KMS-11 (cell line): ENCODE measurements around the gene GNB5.
"Not testable (repeated sequence)": the region's sequence is repeated elsewhere in the genome, so short reads cannot be mapped to it uniquely, and the experiment has no call there.

Source experiments
- H2AFZ ChIP-seq: fragments of 200-600 bp; sonication (generic); 2 replicates; pipeline ENCODE4 v1.6.1; 2016; ENCODE audit warnings: antibody characterized with exemption, mixed run types, low read depth
- H3K27ac ChIP-seq: fragments of 200-600 bp; sonication (generic); 2 replicates; pipeline ENCODE4 v1.6.1; 2016; ENCODE audit warnings: mild to moderate bottlenecking, mixed run types
- H3K27me3 ChIP-seq: fragments of 200-600 bp; sonication (generic); 2 replicates; pipeline ENCODE4 v1.6.1; 2017; ENCODE audit warnings: mild to moderate bottlenecking, low read depth, mixed run types, moderate library complexity; ENCODE audit not compliant: insufficient read depth
- H3K36me3 ChIP-seq: fragments of 200-600 bp; sonication (generic); 2 replicates; pipeline ENCODE4 v1.6.1; 2017; ENCODE audit warnings: mild to moderate bottlenecking, mixed run types; ENCODE audit not compliant: insufficient read depth
- H3K4me1 ChIP-seq: fragments of 200-600 bp; sonication (generic); 2 replicates; pipeline ENCODE4 v1.6.1; 2016; ENCODE audit warnings: mild to moderate bottlenecking, low read depth, mixed run types; ENCODE audit not compliant: poor library complexity, severe bottlenecking
- H3K4me2 ChIP-seq: fragments of 200-600 bp; sonication (generic); 2 replicates; pipeline ENCODE4 v1.7.0; 2016; ENCODE audit warnings: mild to moderate bottlenecking, mixed run types
- H3K4me3 ChIP-seq: fragments of 200-600 bp; sonication (generic); IDR thresholded peaks from 2 replicates; pipeline ENCODE4 v1.6.1; 2017; ENCODE audit warnings: low read depth, low read length, mixed read lengths; ENCODE audit not compliant: insufficient read depth
- H3K79me2 ChIP-seq: fragments of 200-600 bp; sonication (generic); 2 replicates; pipeline ENCODE4 v1.6.1; 2016; ENCODE audit warnings: low read depth, mixed run types; ENCODE audit not compliant: insufficient read depth
- H3K9ac ChIP-seq: fragments of 200-600 bp; sonication (generic); 2 replicates; pipeline ENCODE4 v1.6.1; 2016; ENCODE audit warnings: mild to moderate bottlenecking, mixed run types
- H4K20me1 ChIP-seq: fragments of 200-600 bp; sonication (generic); 2 replicates; pipeline ENCODE4 v1.6.1; 2016; ENCODE audit warnings: mild to moderate bottlenecking, mixed run types; ENCODE audit not compliant: insufficient read depth
- TF ChIP-seq, protein P1 (sequence below): fragments of 200-600 bp; sonication (generic); conservative IDR thresholded peaks from 2 replicates; pipeline ENCODE4 v1.6.1; 2017; ENCODE audit warnings: low read depth, mild to moderate bottlenecking, antibody characterized with exemption, low read length, moderate library complexity, mixed read lengths

Gene GNB5

DNA sequence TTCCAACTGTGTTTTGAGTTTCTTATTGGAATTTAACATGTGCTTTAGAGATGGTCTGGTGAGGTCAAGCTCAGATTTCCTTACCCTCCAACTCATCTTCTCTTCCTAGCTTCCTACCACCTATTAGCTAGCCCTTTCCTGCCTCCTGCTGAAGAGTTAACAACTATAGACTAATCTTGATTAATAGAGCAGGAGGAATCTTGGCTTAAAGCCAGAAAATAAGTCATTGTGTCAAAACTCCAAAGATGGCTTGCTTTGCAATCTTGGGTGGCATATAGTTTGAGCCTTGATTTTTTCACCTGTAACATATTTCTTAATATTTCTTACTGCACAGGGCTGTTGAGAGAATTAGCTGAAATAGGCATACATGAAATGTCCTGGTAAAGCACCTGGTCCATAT lies 105.9 kb downstream of the GNB5 start:
- TF ChIP-seq, protein P1, sequence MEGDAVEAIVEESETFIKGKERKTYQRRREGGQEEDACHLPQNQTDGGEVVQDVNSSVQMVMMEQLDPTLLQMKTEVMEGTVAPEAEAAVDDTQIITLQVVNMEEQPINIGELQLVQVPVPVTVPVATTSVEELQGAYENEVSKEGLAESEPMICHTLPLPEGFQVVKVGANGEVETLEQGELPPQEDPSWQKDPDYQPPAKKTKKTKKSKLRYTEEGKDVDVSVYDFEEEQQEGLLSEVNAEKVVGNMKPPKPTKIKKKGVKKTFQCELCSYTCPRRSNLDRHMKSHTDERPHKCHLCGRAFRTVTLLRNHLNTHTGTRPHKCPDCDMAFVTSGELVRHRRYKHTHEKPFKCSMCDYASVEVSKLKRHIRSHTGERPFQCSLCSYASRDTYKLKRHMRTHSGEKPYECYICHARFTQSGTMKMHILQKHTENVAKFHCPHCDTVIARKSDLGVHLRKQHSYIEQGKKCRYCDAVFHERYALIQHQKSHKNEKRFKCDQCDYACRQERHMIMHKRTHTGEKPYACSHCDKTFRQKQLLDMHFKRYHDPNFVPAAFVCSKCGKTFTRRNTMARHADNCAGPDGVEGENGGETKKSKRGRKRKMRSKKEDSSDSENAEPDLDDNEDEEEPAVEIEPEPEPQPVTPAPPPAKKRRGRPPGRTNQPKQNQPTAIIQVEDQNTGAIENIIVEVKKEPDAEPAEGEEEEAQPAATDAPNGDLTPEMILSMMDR: no peak

DNA sequence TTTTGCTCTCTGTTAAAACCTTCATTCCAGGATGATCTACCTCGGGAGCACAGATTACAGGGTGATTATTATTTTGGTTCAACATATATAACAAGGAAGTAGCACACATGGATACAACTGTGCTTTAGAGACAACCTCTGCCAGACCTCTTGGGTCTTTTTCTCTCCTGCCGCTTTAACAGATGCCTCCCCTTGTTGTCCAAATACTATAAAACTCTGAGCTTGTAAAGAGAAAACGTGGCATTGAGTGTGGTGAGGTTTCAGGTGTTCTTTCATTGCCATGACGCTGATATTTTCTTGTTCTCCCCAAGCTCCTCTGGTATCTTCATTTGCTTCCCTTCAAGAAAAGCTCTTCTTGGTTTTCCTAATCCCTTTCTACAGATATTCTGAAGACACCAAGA lies 107.6 kb downstream of the GNB5 start:
- Histone ChIP-seq H3K9ac (peak overlapping the region; percentile 3; the same call in 1 of the 2 replicates), H3K27me3 (no peaks in the 10 kb centered on the region), H3K4me2 (peak overlapping the region; percentile 74), H4K20me1 (no peaks in the 10 kb centered on the region), H3K4me1 (peaks cover 57% of the 10 kb centered on the region), H2AFZ (peak overlapping the region; percentile 61), H3K27ac (peak overlapping the region; percentile 87), H3K79me2 (no peaks in the 10 kb centered on the region), H3K4me3 (no peak overlapping the region), H3K36me3 (no peaks in the 10 kb centered on the region)
- TF ChIP-seq, protein P1: no peak

More for the DNA sequence above, 105.9 kb downstream of the GNB5 start:
- H3K79me2 ChIP-seq: no peaks in the 10 kb centered on the region
- no peak overlapping the region for H2AFZ ChIP-seq
- no peak overlapping the region for H3K9ac ChIP-seq
- no peaks in the 10 kb centered on the region for H3K36me3 ChIP-seq
- no peaks in the 10 kb centered on the region for H4K20me1 ChIP-seq
- no peaks in the 10 kb centered on the region for H3K27me3 ChIP-seq
- no peak overlapping the region for H3K27ac ChIP-seq
- H3K4me2 ChIP-seq: no peak overlapping the region
- H3K4me1 ChIP-seq: peaks cover 43% of the 10 kb centered on the region
- no peak overlapping the region for H3K4me3 ChIP-seq

DNA sequence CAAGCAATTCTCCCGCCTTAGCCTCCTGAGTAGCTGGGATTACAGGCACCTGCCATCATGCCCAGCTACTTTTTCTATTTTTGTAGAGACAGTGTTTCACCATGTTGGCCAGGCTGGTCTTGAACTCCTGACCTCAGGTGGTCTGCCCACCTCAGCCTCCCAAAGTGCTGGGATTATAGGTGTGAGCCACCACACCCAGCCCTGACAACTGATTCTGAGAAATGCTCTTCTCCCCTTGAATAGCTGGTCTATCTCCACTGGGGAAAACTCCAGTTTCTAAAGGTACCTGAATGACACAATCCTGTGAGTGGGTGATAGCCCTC lies 108.2 kb downstream of the GNB5 start:
- not testable (repeated sequence) for H3K36me3 ChIP-seq, H4K20me1 ChIP-seq, H3K79me2 ChIP-seq, H3K4me3 ChIP-seq, H3K27me3 ChIP-seq
- H3K27ac ChIP-seq: peak overlapping the region; percentile 87
- peaks cover 57% of the 10 kb centered on the region for H3K4me1 ChIP-seq
- H3K9ac ChIP-seq: peak overlapping the region; percentile 3; the same call in 1 of the 2 replicates
- peak overlapping the region; percentile 61 for H2AFZ ChIP-seq
- peak overlapping the region; percentile 74 for H3K4me2 ChIP-seq

DNA sequence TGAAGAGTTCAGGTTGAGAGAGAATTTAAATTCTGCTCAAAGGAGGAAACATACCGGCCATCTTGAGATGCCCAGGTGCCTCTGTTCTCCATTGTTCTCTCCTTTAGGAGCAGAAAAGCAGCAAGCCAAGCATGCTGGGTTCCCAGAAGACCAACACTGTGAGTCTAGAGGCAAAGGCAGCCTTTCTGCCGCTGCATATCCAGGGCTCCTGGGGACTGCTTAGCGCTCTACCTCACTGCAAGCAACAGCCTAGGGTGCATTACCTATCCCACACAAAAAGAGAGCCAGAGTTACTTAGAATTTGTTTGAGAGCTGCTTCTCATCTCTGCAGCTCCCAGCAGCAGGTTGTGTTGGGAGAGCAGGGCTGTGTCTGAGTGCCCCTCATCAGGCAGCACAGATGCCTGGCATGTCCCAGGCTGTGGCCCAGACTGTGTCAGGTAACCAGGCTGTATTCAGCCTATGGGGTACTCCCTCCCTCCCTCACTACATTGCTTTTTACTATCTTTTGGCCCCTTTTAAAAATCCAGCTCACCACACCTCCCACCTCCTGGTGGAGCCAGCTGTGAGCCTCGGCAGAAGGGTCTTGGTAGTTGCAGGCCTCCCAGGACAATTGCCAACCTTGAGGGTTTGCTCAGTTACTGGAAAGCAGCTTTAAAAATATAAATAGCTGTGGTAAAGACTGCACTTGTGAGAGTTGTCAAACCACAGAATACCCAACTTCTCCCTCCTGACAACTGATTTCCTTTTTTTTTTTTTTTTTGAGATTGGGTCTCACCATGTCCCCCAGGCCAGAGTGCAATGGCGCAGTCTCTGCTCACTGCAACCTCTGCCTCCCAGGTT lies 108.8 kb downstream of the GNB5 start:
- H2AFZ ChIP-seq: peak overlapping the region; percentile 61
- no peaks in the 10 kb centered on the region for H3K36me3 ChIP-seq
- H4K20me1 ChIP-seq: no peaks in the 10 kb centered on the region
- peak overlapping the region; percentile 53 for H3K9ac ChIP-seq
- peaks cover 57% of the 10 kb centered on the region for H3K4me1 ChIP-seq
- H3K79me2 ChIP-seq: no peaks in the 10 kb centered on the region
- TF ChIP-seq, protein P1: no peak
- H3K27ac ChIP-seq: peak overlapping the region; percentile 87
- H3K27me3 ChIP-seq: no peaks in the 10 kb centered on the region
- H3K4me3 ChIP-seq: no peak overlapping the region
- H3K4me2 ChIP-seq: peak overlapping the region; percentile 74

DNA sequence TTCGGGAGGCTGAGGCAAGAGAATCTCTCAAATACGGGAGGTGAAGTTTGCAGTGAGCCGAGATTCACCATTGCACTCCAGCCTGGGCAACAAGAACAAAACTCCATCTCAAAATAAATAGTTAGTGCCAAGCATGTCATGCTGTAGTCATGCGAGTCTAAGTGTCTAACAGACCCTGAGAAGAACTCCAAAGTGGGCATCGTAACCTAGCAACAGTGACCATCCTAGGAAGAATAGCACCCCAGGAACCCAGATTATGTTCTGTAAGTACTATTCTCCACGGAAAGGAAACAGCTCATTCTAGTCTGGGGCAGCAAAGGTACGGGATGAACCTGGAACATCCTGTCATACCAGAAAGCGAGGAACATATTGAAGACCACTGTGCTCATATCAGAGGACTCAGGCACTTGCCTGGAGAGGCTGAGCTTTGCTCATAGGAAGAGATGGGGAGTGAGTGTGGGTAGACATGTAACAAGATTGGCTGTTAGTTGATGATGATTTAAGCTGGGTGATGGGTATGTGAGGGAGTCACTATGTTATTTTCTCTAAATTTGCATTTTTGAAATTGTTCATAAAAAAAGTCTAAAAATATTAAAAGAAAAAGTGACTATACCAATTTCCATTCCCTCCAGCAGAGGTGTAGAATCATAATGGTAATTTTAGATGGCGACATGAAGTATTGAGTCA lies 110.3 kb downstream of the GNB5 start:
- H3K4me3 ChIP-seq: no peak overlapping the region
- H3K27ac ChIP-seq: no peak overlapping the region
- peaks cover 57% of the 10 kb centered on the region for H3K4me1 ChIP-seq
- no peaks in the 10 kb centered on the region for H3K36me3 ChIP-seq
- no peaks in the 10 kb centered on the region for H3K27me3 ChIP-seq
- no peak overlapping the region for H2AFZ ChIP-seq
- TF ChIP-seq, protein P1: no peak
- no peaks in the 10 kb centered on the region for H3K79me2 ChIP-seq
- no peaks in the 10 kb centered on the region for H4K20me1 ChIP-seq
- peak overlapping the region; percentile 20; the same call in 1 of the 2 replicates for H3K4me2 ChIP-seq
- no peak overlapping the region for H3K9ac ChIP-seq
